ENCODE data around the gene DICER1.
"Not testable (repeated sequence)": the region's sequence is repeated elsewhere in the genome, so short reads cannot be mapped to it uniquely, and the experiment has no call there.

Gene DICER1

GRCh38 chr14:95144849-95145248 is 12.5 kb downstream of the DICER1 start:
- no peak for DNase-seq

GRCh38 chr14:95143808-95144620 is 13.3 kb downstream of the DICER1 start:
- peak; percentile 54 for DNase-seq

- DNase-seq = no peak
Measured at GRCh38 chr14:95142208-95142607, 15.1 kb downstream of the DICER1 start.

- DNase-seq = no peak
Measured at GRCh38 chr14:95141684-95142083, 15.6 kb downstream of the DICER1 start.

- DNase-seq = peak; percentile 21
Measured at GRCh38 chr14:95140060-95140858, 17.1 kb downstream of the DICER1 start.

GRCh38 chr14:95138876-95139275 is 18.5 kb downstream of the DICER1 start:
- no peak for DNase-seq

GRCh38 chr14:95138455-95138854 is 18.9 kb downstream of the DICER1 start:
- DNase-seq = not testable (repeated sequence)

GRCh38 chr14:95137804-95138167 is 19.5 kb downstream of the DICER1 start:
- DNase-seq = no peak

GRCh38 chr14:95137164-95137803 is 20.0 kb downstream of the DICER1 start:
- no peak for DNase-seq

- DNase-seq = no peak
Measured at GRCh38 chr14:95136631-95137030, 20.7 kb downstream of the DICER1 start.

- no peak for DNase-seq
Measured at GRCh38 chr14:95134304-95134933, 22.9 kb downstream of the DICER1 start.

- no peak for DNase-seq
Measured at GRCh38 chr14:95133282-95133681, 24.0 kb downstream of the DICER1 start.

- DNase-seq = no peak
Measured at GRCh38 chr14:95132760-95133159, 24.6 kb downstream of the DICER1 start.

- DNase-seq = no peak
Measured at GRCh38 chr14:95130549-95130948, 26.8 kb downstream of the DICER1 start.

GRCh38 chr14:95128140-95128539 is 29.2 kb downstream of the DICER1 start:
- DNase-seq = peak; percentile 27

GRCh38 chr14:95127531-95127911 is 29.8 kb downstream of the DICER1 start:
- no peak for DNase-seq

- DNase-seq = no peak
Measured at GRCh38 chr14:95126906-95127530, 30.3 kb downstream of the DICER1 start.

GRCh38 chr14:95125915-95126314 is 31.4 kb downstream of the DICER1 start:
- no peak for DNase-seq

GRCh38 chr14:95125221-95125620 is 32.1 kb downstream of the DICER1 start:
- DNase-seq = no peak

- no peak for DNase-seq
Measured at GRCh38 chr14:95123891-95124579, 33.3 kb downstream of the DICER1 start.

- DNase-seq = no peak
Measured at GRCh38 chr14:95122621-95122945, 34.7 kb downstream of the DICER1 start.

- DNase-seq = no peak
Measured at GRCh38 chr14:95121911-95122620, 35.3 kb downstream of the DICER1 start.

Measured in hematopoietic multipotent progenitor cell treated with erythropoietin and hydrocortisone succinate and interleukin-3 and kit ligand, for 4 days (in vitro differentiated cells).